Measurements from ENCODE around the gene OR10H3.

OR10H3 gene

DNA sequence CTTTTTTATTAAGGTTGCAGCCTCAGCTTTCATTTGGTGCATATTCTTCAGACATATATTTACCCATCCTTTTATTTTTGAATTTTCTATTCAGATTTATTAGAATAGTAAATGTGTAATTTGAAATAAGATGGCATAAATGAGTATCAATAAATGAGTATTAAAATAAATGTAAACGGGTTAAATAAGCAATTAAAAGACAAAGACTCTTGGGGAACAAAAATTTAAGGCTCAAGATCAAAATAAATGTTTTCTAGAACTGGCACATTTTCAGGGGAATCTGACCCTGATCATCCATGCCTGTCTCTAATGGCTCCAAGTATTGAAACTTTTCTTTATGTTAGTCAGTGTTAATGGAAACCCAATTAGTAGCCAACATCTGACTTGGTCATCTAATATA is 3.0 kb downstream of the OR10H3 start:
- H3K9me2 ChIP-seq (replicated peaks; ENCODE audit: insufficient read depth, low read length) = no peaks in the 10 kb centered on the region
- no peak overlapping the region for H2AFZ ChIP-seq (ENCODE audit: low read depth, low read length, severe bottlenecking)
- H3K9me3 ChIP-seq (ENCODE audit: insufficient read depth, low read length) = no peaks in the 10 kb centered on the region
- no peak overlapping the region for H3K4me2 ChIP-seq (ENCODE audit: low read depth, low read length, poor library complexity, severe bottlenecking)
- TF ChIP-seq, protein P1, sequence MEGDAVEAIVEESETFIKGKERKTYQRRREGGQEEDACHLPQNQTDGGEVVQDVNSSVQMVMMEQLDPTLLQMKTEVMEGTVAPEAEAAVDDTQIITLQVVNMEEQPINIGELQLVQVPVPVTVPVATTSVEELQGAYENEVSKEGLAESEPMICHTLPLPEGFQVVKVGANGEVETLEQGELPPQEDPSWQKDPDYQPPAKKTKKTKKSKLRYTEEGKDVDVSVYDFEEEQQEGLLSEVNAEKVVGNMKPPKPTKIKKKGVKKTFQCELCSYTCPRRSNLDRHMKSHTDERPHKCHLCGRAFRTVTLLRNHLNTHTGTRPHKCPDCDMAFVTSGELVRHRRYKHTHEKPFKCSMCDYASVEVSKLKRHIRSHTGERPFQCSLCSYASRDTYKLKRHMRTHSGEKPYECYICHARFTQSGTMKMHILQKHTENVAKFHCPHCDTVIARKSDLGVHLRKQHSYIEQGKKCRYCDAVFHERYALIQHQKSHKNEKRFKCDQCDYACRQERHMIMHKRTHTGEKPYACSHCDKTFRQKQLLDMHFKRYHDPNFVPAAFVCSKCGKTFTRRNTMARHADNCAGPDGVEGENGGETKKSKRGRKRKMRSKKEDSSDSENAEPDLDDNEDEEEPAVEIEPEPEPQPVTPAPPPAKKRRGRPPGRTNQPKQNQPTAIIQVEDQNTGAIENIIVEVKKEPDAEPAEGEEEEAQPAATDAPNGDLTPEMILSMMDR (IDR thresholded peaks at IDR 0.05; ENCODE audit: insufficient read depth, low read length, poor library complexity, severe bottlenecking) = no peak
- no peak overlapping the region for H3K4me3 ChIP-seq (ENCODE audit: insufficient read depth, low read length, poor library complexity, severe bottlenecking)
- no peaks in the 10 kb centered on the region for H3F3A ChIP-seq (ENCODE audit: insufficient read depth)
- no peaks in the 10 kb centered on the region for H4K20me1 ChIP-seq (ENCODE audit: low read depth, low read length)
- H3K36me3 ChIP-seq (ENCODE audit: low read length) = no peaks in the 10 kb centered on the region
- no peaks in the 10 kb centered on the region; the same call in 1 of the 2 replicates for H3K27me3 ChIP-seq (ENCODE audit: low read length)
- no peaks in the 10 kb centered on the region for H3K79me2 ChIP-seq (ENCODE audit: insufficient read depth, low read length)
- H3K27ac ChIP-seq (ENCODE audit: low read depth, low read length) = no peak overlapping the region
- no peak overlapping the region for H3K9ac ChIP-seq (ENCODE audit: low read length)

DNA sequence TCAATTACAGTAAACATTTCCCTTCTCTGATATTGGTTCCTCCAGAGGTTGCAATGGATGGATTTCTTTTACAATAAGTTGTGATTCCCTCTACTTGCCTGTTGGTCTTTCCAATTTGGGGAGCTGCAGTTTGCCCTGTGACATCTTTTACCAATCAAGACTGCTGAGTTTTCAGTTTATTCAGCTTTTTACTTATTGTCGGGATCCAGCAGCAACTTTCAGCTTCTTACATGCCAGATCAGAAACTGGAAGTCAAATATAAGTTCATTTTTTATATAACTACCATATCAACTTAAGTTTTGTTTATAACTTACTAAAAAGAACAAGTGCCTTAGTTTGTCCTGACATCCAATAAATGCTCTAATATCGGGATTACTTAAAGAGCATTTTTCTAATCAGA is 10.5 kb downstream of the OR10H3 start:
- H3K79me2 ChIP-seq (ENCODE audit: insufficient read depth, low read length) = no peaks in the 10 kb centered on the region
- H3K36me3 ChIP-seq (ENCODE audit: low read length) = no peaks in the 10 kb centered on the region
- no peaks in the 10 kb centered on the region for H3F3A ChIP-seq (ENCODE audit: insufficient read depth)
- no peaks in the 10 kb centered on the region for H3K9me2 ChIP-seq (replicated peaks; ENCODE audit: insufficient read depth, low read length)
- no peaks in the 10 kb centered on the region for H3K9me3 ChIP-seq (ENCODE audit: insufficient read depth, low read length)
- H3K4me3 ChIP-seq (ENCODE audit: insufficient read depth, low read length, poor library complexity, severe bottlenecking) = no peak overlapping the region
- no peak overlapping the region for H3K27ac ChIP-seq (ENCODE audit: low read depth, low read length)
- no peaks in the 10 kb centered on the region for H4K20me1 ChIP-seq (ENCODE audit: low read depth, low read length)
- no peak overlapping the region for H3K9ac ChIP-seq (ENCODE audit: low read length)
- H3K27me3 ChIP-seq (ENCODE audit: low read length) = no peaks in the 10 kb centered on the region
- no peak overlapping the region for H3K4me2 ChIP-seq (ENCODE audit: low read depth, low read length, poor library complexity, severe bottlenecking)
- no peak overlapping the region for H2AFZ ChIP-seq (ENCODE audit: low read depth, low read length, severe bottlenecking)
- TF ChIP-seq, protein P1 (IDR thresholded peaks at IDR 0.05; ENCODE audit: insufficient read depth, low read length, poor library complexity, severe bottlenecking) = no peak
- no peak for TF ChIP-seq EZH2phosphoT487 (conservative IDR thresholded peaks at IDR 0.05; ENCODE audit: low read length)

DNA sequence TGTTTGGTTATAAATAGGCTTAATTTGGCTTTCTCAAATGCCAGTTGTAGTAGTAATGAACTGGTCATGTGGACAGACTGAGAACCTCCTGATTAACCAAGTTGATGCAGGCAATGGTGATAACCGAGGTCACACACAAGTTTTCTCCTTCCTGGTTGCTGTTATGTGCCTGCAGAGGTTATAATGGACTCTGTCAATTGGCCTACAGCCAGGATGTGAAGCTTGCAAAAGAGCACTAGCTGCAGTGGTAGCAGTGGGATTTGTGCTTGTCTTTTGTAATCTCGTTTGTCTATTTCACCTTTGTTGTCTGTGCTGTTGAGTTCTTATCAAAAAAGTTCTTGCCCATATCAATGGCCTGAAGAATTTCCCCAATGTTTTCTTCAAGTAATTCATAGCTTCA is 20.6 kb downstream of the OR10H3 start:
- Histone ChIP-seq H3K4me2 (ENCODE audit: low read depth, low read length, poor library complexity, severe bottlenecking) (no peak overlapping the region), H3K9me3 (ENCODE audit: insufficient read depth, low read length) (no peaks in the 10 kb centered on the region), H3K79me2 (ENCODE audit: insufficient read depth, low read length) (no peaks in the 10 kb centered on the region), H3K9ac (ENCODE audit: low read length) (no peak overlapping the region), H2AFZ (ENCODE audit: low read depth, low read length, severe bottlenecking) (no peak overlapping the region), H4K20me1 (ENCODE audit: low read depth, low read length) (no peaks in the 10 kb centered on the region), H3K9me2 (replicated peaks; ENCODE audit: insufficient read depth, low read length) (no peaks in the 10 kb centered on the region), H3K36me3 (ENCODE audit: low read length) (no peaks in the 10 kb centered on the region), H3K27ac (ENCODE audit: low read depth, low read length) (no peak overlapping the region), H3K27me3 (ENCODE audit: low read length) (no peaks in the 10 kb centered on the region), H3K4me3 (ENCODE audit: insufficient read depth, low read length, poor library complexity, severe bottlenecking) (no peak overlapping the region), H3F3A (ENCODE audit: insufficient read depth) (no peaks in the 10 kb centered on the region)
- TF ChIP-seq, protein P1 (IDR thresholded peaks at IDR 0.05; ENCODE audit: insufficient read depth, low read length, poor library complexity, severe bottlenecking) = no peak
- TF ChIP-seq EZH2phosphoT487 (conservative IDR thresholded peaks at IDR 0.05; ENCODE audit: low read length) = no peak
